Measurements from ENCODE around the gene PC.

GRCh38 chr11:66970371-66970806, 12.2 kb upstream of the PC start:
- TF ChIP-seq, protein P1, sequence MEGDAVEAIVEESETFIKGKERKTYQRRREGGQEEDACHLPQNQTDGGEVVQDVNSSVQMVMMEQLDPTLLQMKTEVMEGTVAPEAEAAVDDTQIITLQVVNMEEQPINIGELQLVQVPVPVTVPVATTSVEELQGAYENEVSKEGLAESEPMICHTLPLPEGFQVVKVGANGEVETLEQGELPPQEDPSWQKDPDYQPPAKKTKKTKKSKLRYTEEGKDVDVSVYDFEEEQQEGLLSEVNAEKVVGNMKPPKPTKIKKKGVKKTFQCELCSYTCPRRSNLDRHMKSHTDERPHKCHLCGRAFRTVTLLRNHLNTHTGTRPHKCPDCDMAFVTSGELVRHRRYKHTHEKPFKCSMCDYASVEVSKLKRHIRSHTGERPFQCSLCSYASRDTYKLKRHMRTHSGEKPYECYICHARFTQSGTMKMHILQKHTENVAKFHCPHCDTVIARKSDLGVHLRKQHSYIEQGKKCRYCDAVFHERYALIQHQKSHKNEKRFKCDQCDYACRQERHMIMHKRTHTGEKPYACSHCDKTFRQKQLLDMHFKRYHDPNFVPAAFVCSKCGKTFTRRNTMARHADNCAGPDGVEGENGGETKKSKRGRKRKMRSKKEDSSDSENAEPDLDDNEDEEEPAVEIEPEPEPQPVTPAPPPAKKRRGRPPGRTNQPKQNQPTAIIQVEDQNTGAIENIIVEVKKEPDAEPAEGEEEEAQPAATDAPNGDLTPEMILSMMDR (IDR thresholded peaks at IDR 0.05; ENCODE audit: poor library complexity): no peak
- no peak for TF ChIP-seq EZH2 (IDR thresholded peaks at IDR 0.05; ENCODE audit: borderline replicate concordance)
- no peak for TF ChIP-seq EZH2phosphoT487 (IDR thresholded peaks at IDR 0.05; ENCODE audit: low read depth, severe bottlenecking, unreplicated experiment)

Measured in hepatocyte (in vitro differentiated cells).